Suprapubic skin (tissue), 4 donors: ENCODE measurements around the gene SGO2. TPM values are rescaled to one million over a fixed set of nuclear protein-coding genes. Genes with fewer than 3 reads are reported as not detected.

Experiments
- DNase-seq, 2 donors: peaks; one replicate each; pipeline ENCODE4 v3.0.0-alpha.2; 2019; ENCODE audit warnings: low spot score in 2 of 2
- H3K27ac ChIP-seq: fragments of 200-600 bp; sonication (generic); one replicate; pipeline ENCODE4 v1.5.1; 2019
- H3K27me3 ChIP-seq: fragments of 200-600 bp; sonication (generic); one replicate; pipeline ENCODE4 v1.5.1; 2019
- H3K36me3 ChIP-seq: fragments of 200-600 bp; sonication (generic); one replicate; pipeline ENCODE4 v1.5.1; 2019
- H3K4me1 ChIP-seq: fragments of 200-600 bp; sonication (generic); one replicate; pipeline ENCODE4 v1.5.1; 2019
- H3K4me3 ChIP-seq: fragments of 200-600 bp; sonication (generic); one replicate; pipeline ENCODE4 v1.5.1; 2019; ENCODE audit warnings: mild to moderate bottlenecking
- H3K9me3 ChIP-seq: fragments of 200-600 bp; sonication (generic); one replicate; pipeline ENCODE4 v1.5.1; 2019
- CTCF ChIP-seq, 2 donors: fragments of 200-600 bp in 1 of 2; fragments of 450-650 bp in 1 of 2; sonication (generic) in 1 of 2; IDR thresholded peaks; one replicate each; pipeline ENCODE4 v1.5.1; 2016 to 2019; ENCODE audit warnings: antibody characterized with exemption in 2 of 2, mild to moderate bottlenecking in 1 of 2, moderate library complexity in 1 of 2
- EP300 ChIP-seq: sonication (generic); formaldehyde crosslinking; IDR thresholded peaks from one replicate; pipeline ENCODE4 v1.6.1; 2017; ENCODE audit warnings: antibody characterized with exemption
- POLR2A ChIP-seq, 2 donors: fragments of 450-650 bp; IDR thresholded peaks; one replicate each; pipeline ENCODE4 v1.6.1; 2017; ENCODE audit warnings: antibody characterized with exemption in 2 of 2, mild to moderate bottlenecking in 2 of 2, moderate library complexity in 2 of 2
- POLR2AphosphoS5 ChIP-seq, 3 donors: sonication (generic); formaldehyde crosslinking; IDR thresholded peaks; one replicate each; pipeline ENCODE4 v1.6.1; 2017; ENCODE audit warnings: antibody characterized with exemption in 3 of 3
- WGBS: methylation state at CpG from one replicate; pipeline ENCODE4 v1.1.5; 2018; 5-methylcytosine and 5-hydroxymethylcytosine counted together
- total RNA-seq, 4 donors: library from RNA; depleted of rRNA; stranded (reverse); fragments of >200 nt; gene quantifications; one replicate each; pipeline ENCODE4 v1.1.0, GENCODE V29; 2016

Gene SGO2
- total RNA-seq, 4 donors from 2014 or later, result 2.0 to 3.5 (median 2.8) TPM

- H3K9me3 ChIP-seq, result no peaks in the 10 kb centered on the region
- DNase-seq, result peak; percentile 86 to 89
- H3K4me3 ChIP-seq, result peak within 1 kb of the TSS; percentile 53
- H3K4me1 ChIP-seq, result peaks cover 16% of the 10 kb centered on the region
- peak within 1 kb of the TSS; percentile 84 for H3K27ac ChIP-seq
- TF ChIP-seq EP300 (no peak), POLR2A (IDR thresholded peaks at IDR 0.05) (peak in 1 of 2 donors; percentile 19), CTCF (IDR thresholded peaks at IDR 0.05) (no peak), POLR2AphosphoS5 (IDR thresholded peaks at IDR 0.05) (peak in 2 of 3 donors; percentile 7 to 62)
- WGBS, result 9% methylated on average over 32 of the region's 62 CpGs
- H3K27me3 ChIP-seq, result no peaks in the 10 kb centered on the region
- H3K36me3 ChIP-seq, result no peaks in the 10 kb centered on the region
Measured at GRCh38 chr2:200585730-200586643, 60.0 kb downstream of the SGO2 start, which contains the start of gene AOX1. Gene AOX1, plus strand, starts transcription at chr2:200586014. Its CDS starts 95 bp downstream, at chr2:200586109.

GRCh38 chr2:200586644-200586975 lies 60.6 kb downstream of the SGO2 start:
- WGBS, result 44% methylated on average over 3 of the region's 9 CpGs
- no peaks in the 10 kb centered on the region for H3K36me3 ChIP-seq
- no peak for TF ChIP-seq POLR2A (IDR thresholded peaks at IDR 0.05)
- TF ChIP-seq POLR2AphosphoS5 (IDR thresholded peaks at IDR 0.05), result no peak
- no peak for TF ChIP-seq CTCF (IDR thresholded peaks at IDR 0.05)
- no peak for TF ChIP-seq EP300
- H3K4me1 ChIP-seq, result peaks cover 16% of the 10 kb centered on the region
- H3K27ac ChIP-seq, result peak overlapping the region; percentile 84
- H3K4me3 ChIP-seq, result peak overlapping the region; percentile 53
- H3K9me3 ChIP-seq, result no peaks in the 10 kb centered on the region
- H3K27me3 ChIP-seq, result no peaks in the 10 kb centered on the region
- no peak for DNase-seq

- Histone ChIP-seq H3K27me3 (no peaks in the 10 kb centered on the region), H3K4me3 (peak overlapping the region; percentile 53), H3K27ac (peak overlapping the region; percentile 84), H3K4me1 (peaks cover 16% of the 10 kb centered on the region), H3K36me3 (no peaks in the 10 kb centered on the region), H3K9me3 (no peaks in the 10 kb centered on the region)
- 84% methylated on average over 8 of the region's 9 CpGs for WGBS
- no peak for TF ChIP-seq CTCF (IDR thresholded peaks at IDR 0.05)
- TF ChIP-seq EP300, result no peak
- no peak for TF ChIP-seq POLR2AphosphoS5 (IDR thresholded peaks at IDR 0.05)
- no peak for TF ChIP-seq POLR2A (IDR thresholded peaks at IDR 0.05)
- no peak for DNase-seq
Measured at GRCh38 chr2:200587007-200587616, 61.1 kb downstream of the SGO2 start.

- TF ChIP-seq EP300 (no peak), CTCF (IDR thresholded peaks at IDR 0.05) (no peak), POLR2AphosphoS5 (IDR thresholded peaks at IDR 0.05) (no peak), POLR2A (IDR thresholded peaks at IDR 0.05) (no peak)
- DNase-seq, result no peak
- no peaks in the 10 kb centered on the region for H3K9me3 ChIP-seq
- peaks cover 16% of the 10 kb centered on the region for H3K4me1 ChIP-seq
- no peaks in the 10 kb centered on the region for H3K27me3 ChIP-seq
- 81% methylated on average over 4 of the region's 4 CpGs for WGBS
- no peak overlapping the region for H3K27ac ChIP-seq
- no peaks in the 10 kb centered on the region for H3K36me3 ChIP-seq
- peak overlapping the region; percentile 53 for H3K4me3 ChIP-seq
Measured at GRCh38 chr2:200588076-200588678, 62.2 kb downstream of the SGO2 start.

- H3K4me3 ChIP-seq, result peak overlapping the region; percentile 20
- TF ChIP-seq POLR2AphosphoS5 (IDR thresholded peaks at IDR 0.05) (peak in 2 of 3 donors; percentile 22 to 43), EP300 (no peak), POLR2A (IDR thresholded peaks at IDR 0.05) (no peak), CTCF (IDR thresholded peaks at IDR 0.05) (no peak)
- DNase-seq, result peak in 1 of 2 donors; percentile 88
Measured at GRCh38 chr2:200590090-200590489, 64.1 kb downstream of the SGO2 start.

More at GRCh38 chr2:200590090-200590489, 64.1 kb downstream of the SGO2 start:
- H3K27me3 ChIP-seq, result no peaks in the 10 kb centered on the region
- H3K4me1 ChIP-seq, result peaks cover 15% of the 10 kb centered on the region
- no peaks in the 10 kb centered on the region for H3K9me3 ChIP-seq
- peak overlapping the region; percentile 63 for H3K27ac ChIP-seq
- no peaks in the 10 kb centered on the region for H3K36me3 ChIP-seq
